Hematopoietic multipotent progenitor cell (in vitro differentiated cells): Measurements from ENCODE around the gene RAB9A. TPM values are rescaled to one million over a fixed set of nuclear protein-coding genes. Genes with fewer than 3 reads are reported as not detected.

Source experiments
- DNase-seq, 3 donors: peaks; one replicate each; pipeline ENCODE4 v3.0.0-alpha.2; 2011 to 2015; ENCODE audit warnings: low read depth in 2 of 3, low spot score in 2 of 3
- total RNA-seq: library from RNA; depleted of rRNA; stranded (reverse); fragments of >200 nt; gene quantifications from one replicate; pipeline ENCODE4 v1.2.3, GENCODE V29; 2012

Gene RAB9A
- total RNA-seq, 1 donor: 9.4 TPM

- DNase-seq: no peak
These were observed 52.8 kb downstream of the RAB9A start for GRCh38 chrX:13741695-13742094.

- DNase-seq: peak; percentile 21 to 68 (median 51)
These were observed 53.7 kb downstream of the RAB9A start for GRCh38 chrX:13742397-13743176.

GRCh38 chrX:13747836-13748235, 58.9 kb downstream of the RAB9A start:
- DNase-seq: peak in 2 of 3 donors; percentile 51 to 65

GRCh38 chrX:13748486-13748885, 59.6 kb downstream of the RAB9A start:
- no peak for DNase-seq

- peak in 1 of 3 donors; percentile 56 for DNase-seq
These were observed 61.3 kb downstream of the RAB9A start for GRCh38 chrX:13750204-13750603.

- DNase-seq: no peak
These were observed 61.9 kb downstream of the RAB9A start for GRCh38 chrX:13750812-13751211.

- no peak for DNase-seq
These were observed 63.2 kb downstream of the RAB9A start for GRCh38 chrX:13752141-13752540.

- DNase-seq: no peak
These were observed 63.7 kb downstream of the RAB9A start for GRCh38 chrX:13752646-13753045.

- no peak for DNase-seq
These were observed 65.8 kb downstream of the RAB9A start for GRCh38 chrX:13754765-13755164.

- no peak for DNase-seq
These were observed 66.3 kb downstream of the RAB9A start for GRCh38 chrX:13755254-13755653.

GRCh38 chrX:13756381-13756780, 67.5 kb downstream of the RAB9A start:
- DNase-seq: no peak

- no peak for DNase-seq
These were observed 70.3 kb downstream of the RAB9A start for GRCh38 chrX:13759152-13759718.

Other genes starting within 250 kb of the RAB9A start
- not detected for gene EGFL6, start 119.5 kb upstream of the RAB9A start, total RNA-seq
- gene TCEANC, start 36.0 kb upstream of the RAB9A start, total RNA-seq: 2.2 TPM
- gene TRAPPC2, start 45.5 kb downstream of the RAB9A start, total RNA-seq: 18.0 TPM
- 13.7 TPM for gene OFD1, start 45.6 kb downstream of the RAB9A start, total RNA-seq
- 0.81 TPM for gene GPM6B, start 128.0 kb downstream of the RAB9A start, total RNA-seq